Muscle layer of colon (tissue), 2 donors: ENCODE results near the gene ZNF417.
A peak's percentile ranks its signal among the peaks of the same experiment; 100 is the strongest.
"Not testable (repeated sequence)": the region's sequence is repeated elsewhere in the genome, so short reads cannot be mapped to it uniquely, and the experiment has no call there.

Experiments
- H3K27ac ChIP-seq: one replicate; pipeline ENCODE4 v1.7.0; 2013; ENCODE audit warnings: low read depth, mild to moderate bottlenecking, low read length, moderate library complexity
- H3K27me3 ChIP-seq, 2 donors: one replicate each; pipeline ENCODE4 v1.7.0; 2013; ENCODE audit warnings: low read length in 2 of 2, mild to moderate bottlenecking in 2 of 2; ENCODE audit not compliant: insufficient read depth in 2 of 2, control insufficient read depth in 1 of 2
- H3K36me3 ChIP-seq: one replicate; pipeline ENCODE4 v1.7.0; 2013; ENCODE audit warnings: mild to moderate bottlenecking, low read length; ENCODE audit not compliant: insufficient read depth
- H3K4me1 ChIP-seq: one replicate; pipeline ENCODE4 v1.7.0; 2013; ENCODE audit warnings: mild to moderate bottlenecking, low read length; ENCODE audit not compliant: insufficient read depth
- H3K4me3 ChIP-seq, 2 donors: one replicate each; pipeline ENCODE4 v1.7.0; 2013; ENCODE audit warnings: low read length in 2 of 2, low read depth in 1 of 2, mild to moderate bottlenecking in 1 of 2, moderate library complexity in 1 of 2
- H3K9ac ChIP-seq: one replicate; pipeline ENCODE4 v1.7.0; 2013; ENCODE audit warnings: low read length
- H3K9me3 ChIP-seq: one replicate; pipeline ENCODE4 v1.7.0; 2013; ENCODE audit warnings: mild to moderate bottlenecking, low read length
- donor health status: abdominal sarcoma.
- donor health status: Adenocarcinoma of cecum.

The ZNF417 gene

DNA sequence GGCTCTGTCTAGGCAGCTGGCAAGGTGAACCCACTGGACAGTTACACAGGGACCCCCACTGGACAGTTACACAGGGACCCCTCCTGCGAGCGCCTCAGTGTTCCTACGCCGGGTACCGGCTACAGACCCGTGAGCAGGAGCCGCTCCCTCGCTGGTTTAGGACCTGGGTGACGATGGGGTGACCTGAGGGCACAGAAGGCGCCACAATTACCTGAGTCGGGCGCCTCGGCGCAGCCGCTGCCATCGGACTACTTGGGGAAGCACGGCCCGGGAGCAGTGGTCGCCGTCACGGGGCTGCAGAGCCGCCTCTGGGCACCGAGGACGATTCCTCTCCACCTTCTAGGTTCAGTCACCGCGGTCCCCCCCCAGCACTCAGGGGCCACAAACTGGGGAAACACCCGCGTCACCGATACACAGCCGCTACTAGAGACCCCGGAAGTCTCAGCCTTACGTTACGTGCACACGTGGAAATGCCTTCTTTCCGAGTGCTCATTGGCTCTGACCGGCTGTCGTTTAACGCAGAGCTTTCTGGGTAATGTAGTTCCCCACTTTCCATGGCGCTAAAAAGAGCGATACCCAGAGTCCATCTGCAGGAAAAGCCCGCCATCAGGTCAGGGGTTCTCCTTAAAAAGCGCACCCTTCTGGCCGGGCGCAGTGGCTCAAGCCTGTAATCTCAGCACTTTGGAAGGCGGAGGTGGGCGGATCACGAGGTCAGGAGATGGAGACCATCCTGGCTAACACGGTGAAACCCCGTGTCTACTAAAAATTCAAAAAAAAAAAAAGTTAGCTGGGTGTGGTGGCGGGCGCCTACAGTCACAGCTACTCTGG lies at the start of gene ZNF417:
ZNF417 (minus strand) TSS at position 425 of the 828 bp plus-strand sequence; CDS start at position 244, 181 bp downstream.
- Histone ChIP-seq H3K4me3 (peak within 1 kb of the TSS; percentile 73 to 78), H3K9ac (peak within 1 kb of the TSS; percentile 54), H3K4me1 (peaks cover 13% of the 10 kb centered on the region), H3K36me3 (peaks cover 18% of the 10 kb centered on the region), H3K27ac (peak within 1 kb of the TSS; percentile 52)
- not testable (repeated sequence) for H3K9me3 ChIP-seq, H3K27me3 ChIP-seq

DNA sequence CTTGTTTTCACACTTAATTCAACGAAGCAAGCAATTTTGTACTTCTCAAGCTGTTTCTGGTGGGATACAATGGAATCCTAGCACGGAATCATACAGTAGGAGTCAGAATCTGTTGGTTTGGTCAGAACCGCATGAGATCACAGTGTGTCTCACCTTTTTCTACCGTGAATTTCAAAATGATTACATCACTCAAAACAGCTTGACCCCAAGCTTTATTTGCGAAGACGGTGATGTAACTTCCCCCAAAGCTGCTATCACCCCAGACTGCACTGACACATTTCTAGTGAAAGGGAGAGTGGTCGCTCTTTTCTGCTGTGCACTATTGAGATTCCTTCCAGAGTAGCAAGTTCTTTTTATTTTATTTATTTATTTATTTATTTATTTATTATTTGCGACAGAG lies 48.4 kb upstream of the ZNF417 start:
- H3K27ac ChIP-seq = no peak overlapping the region
- H3K4me3 ChIP-seq = no peak overlapping the region
- H3K9ac ChIP-seq = no peak overlapping the region
- H3K9me3 ChIP-seq = peaks cover 13% of the 10 kb centered on the region
- no peaks in the 10 kb centered on the region for H3K4me1 ChIP-seq
- no peaks in the 10 kb centered on the region for H3K36me3 ChIP-seq
- no peaks in the 10 kb centered on the region for H3K27me3 ChIP-seq

DNA sequence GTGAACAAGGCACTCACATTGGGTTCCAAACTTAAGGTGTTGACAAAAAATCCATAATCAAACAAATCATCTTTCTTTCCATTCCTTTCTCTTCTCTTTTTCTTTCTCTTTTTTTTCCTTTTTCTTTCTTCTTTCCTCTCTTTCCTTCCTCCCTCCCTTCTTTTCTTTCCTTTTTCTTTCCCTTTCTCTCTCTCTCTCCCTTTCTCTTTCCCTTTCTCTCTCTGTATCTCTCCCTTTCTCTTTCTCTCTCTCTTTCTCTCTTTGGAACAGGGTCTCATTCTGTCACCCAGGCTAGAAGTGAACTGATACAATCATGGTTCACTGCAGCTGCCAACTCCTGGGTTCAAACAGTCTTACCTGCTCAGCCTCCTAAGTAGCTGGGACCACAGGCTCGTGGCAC lies 45.4 kb upstream of the ZNF417 start:
- H3K9me3 ChIP-seq = peaks cover 17% of the 10 kb centered on the region
- no peaks in the 10 kb centered on the region for H3K36me3 ChIP-seq

DNA sequence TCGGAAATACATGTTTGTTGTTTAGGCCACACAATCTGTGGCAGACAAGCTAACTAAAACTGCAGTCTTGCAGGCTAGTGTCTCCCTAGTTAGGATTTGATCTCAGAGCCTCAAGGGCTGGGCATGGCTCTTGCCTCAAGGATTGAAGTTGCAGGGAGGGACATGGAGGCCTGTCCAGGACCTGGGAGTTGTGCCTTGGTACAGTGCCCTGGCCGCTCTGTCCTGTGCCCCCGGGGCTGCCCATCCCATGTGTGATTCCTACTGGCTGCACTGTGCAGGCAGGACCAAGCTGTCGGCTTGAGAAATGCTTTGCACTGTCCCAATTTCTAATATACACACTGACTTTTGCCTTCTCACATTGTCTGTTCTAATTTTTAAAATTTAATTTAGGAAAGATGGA lies 38.6 kb upstream of the ZNF417 start:
- Histone ChIP-seq H3K36me3 (no peaks in the 10 kb centered on the region), H3K4me1 (no peaks in the 10 kb centered on the region), H3K4me3 (no peak overlapping the region), H3K9me3 (peaks cover 10% of the 10 kb centered on the region), H3K9ac (no peak overlapping the region), H3K27me3 (no peaks in the 10 kb centered on the region), H3K27ac (no peak overlapping the region)

More for the DNA sequence above, 45.4 kb upstream of the ZNF417 start:
- H3K4me3 ChIP-seq = no peak overlapping the region
- H3K9ac ChIP-seq = no peak overlapping the region
- no peaks in the 10 kb centered on the region for H3K4me1 ChIP-seq
- H3K27ac ChIP-seq = no peak overlapping the region
- no peaks in the 10 kb centered on the region for H3K27me3 ChIP-seq

DNA sequence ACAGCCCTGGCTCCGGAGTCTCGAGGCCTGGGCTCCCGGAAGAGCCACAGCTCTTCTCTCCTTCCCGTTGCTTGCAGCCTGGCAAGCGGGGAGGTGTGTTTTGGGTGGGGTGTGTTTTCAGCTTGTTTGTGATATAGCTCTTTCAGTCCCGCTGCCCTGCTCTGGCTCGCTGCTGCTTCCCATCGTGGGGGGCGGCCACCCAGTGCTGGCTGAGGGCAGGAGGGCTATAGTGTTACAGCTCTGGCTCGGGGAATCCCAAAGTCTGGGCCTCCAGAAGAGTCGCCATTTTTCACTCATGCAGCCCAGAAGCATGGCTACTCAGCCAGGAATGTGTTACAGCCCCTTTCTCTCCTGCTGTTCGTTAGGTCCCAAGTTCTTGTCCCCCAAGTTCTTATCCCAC lies 33.3 kb upstream of the ZNF417 start:
- H3K36me3 ChIP-seq = no peaks in the 10 kb centered on the region
- H3K4me1 ChIP-seq = peaks cover 8% of the 10 kb centered on the region
- H3K27ac ChIP-seq = no peak overlapping the region
- H3K9me3 ChIP-seq = peaks cover 3% of the 10 kb centered on the region
- no peak overlapping the region for H3K9ac ChIP-seq
- H3K27me3 ChIP-seq = no peaks in the 10 kb centered on the region
- H3K4me3 ChIP-seq = no peak overlapping the region

DNA sequence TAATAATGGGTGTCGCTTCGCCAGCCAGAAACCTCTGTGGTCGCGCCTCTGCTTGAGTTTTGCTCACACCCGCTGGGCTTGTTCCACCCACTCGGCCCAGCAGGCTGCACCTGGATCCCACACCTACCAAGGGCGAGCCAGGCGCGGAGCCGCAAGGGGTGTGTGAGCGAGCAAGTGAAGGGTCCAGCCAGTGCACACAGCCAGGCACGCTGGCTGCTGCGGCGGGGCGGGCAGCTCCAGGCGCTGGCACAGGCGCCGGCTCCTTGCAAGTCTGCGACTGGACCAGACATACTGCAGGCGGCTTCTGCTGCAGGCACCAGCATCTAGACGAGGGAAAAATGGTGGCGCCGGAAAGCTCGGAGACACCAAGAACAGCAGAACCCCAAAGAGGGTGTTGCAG lies 32.9 kb upstream of the ZNF417 start:
- peaks cover 8% of the 10 kb centered on the region for H3K4me1 ChIP-seq
- H3K9ac ChIP-seq = no peak overlapping the region
- H3K4me3 ChIP-seq = no peak overlapping the region
- no peaks in the 10 kb centered on the region for H3K27me3 ChIP-seq
- H3K27ac ChIP-seq = no peak overlapping the region
- no peaks in the 10 kb centered on the region for H3K36me3 ChIP-seq
- H3K9me3 ChIP-seq = peaks cover 3% of the 10 kb centered on the region

DNA sequence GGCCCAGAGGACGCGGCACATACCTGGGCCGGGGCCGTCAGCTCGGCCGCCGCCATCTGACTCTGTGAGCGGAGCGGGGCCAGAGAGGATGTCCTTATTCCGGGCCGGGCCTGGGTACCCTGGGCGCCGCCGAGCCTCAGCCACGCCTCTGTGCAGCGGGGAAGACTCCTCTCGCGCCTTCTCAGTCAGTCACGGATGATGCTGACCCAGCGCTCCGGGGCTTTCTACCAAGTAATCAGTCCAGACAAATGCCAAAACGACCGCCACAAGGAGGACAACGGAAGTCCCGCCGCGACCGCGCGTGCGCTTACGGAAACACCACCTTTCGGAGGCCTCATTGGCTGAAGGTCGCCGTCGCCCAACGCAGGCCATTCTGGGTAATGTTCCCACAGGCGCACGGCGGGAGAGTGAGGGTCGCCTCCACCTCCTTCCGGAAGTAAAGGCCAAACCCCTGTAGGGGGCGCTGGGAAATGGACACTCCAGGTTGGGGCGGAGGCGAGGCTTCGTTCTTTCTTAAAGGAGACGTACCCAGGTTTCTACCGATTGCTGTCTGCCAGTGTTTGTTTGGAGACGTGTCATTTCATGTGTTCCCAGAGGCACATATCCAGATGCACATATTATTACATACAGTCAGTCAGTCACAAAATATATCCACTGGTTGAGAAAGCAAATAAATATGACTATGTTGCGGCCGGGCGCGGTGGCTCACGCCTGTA lies 31.2 kb upstream of the ZNF417 start, which contains the start of gene ZNF256:
ZNF256 (minus strand) TSS at position 288 of the 716 bp plus-strand sequence; CDS start at position 56, 232 bp downstream.
- Histone ChIP-seq H3K4me3 (peak within 1 kb of the TSS; percentile 68 to 89), H3K9me3 (peaks cover 10% of the 10 kb centered on the region), H3K9ac (peak within 1 kb of the TSS; percentile 51), H3K4me1 (peaks cover 8% of the 10 kb centered on the region), H3K36me3 (peaks cover 11% of the 10 kb centered on the region), H3K27me3 (no peaks in the 10 kb centered on the region), H3K27ac (peak within 1 kb of the TSS; percentile 85)

DNA sequence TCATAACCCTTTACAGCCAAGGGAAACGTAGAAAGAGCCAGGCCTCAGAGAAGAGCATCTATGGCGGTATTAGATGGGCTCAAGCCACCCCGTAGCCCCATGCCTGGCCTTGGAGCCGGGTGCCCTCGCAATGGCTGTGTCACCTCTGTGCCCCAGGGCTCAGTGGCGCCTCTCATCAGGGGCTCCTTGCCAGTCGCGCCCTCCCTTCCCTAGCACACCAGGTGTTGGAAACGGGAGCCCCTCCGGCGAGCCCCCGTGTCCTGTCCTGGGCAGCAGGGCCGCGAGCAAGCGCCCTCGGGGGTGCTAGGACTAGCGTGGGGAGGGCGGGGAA lies 30.7 kb upstream of the ZNF417 start:
- Histone ChIP-seq H3K9ac (peak overlapping the region; percentile 51), H3K9me3 (peaks cover 16% of the 10 kb centered on the region), H3K4me3 (peak overlapping the region; percentile 68 to 89), H3K4me1 (peaks cover 8% of the 10 kb centered on the region), H3K27me3 (no peaks in the 10 kb centered on the region), H3K36me3 (peaks cover 16% of the 10 kb centered on the region), H3K27ac (peak overlapping the region; percentile 85)

DNA sequence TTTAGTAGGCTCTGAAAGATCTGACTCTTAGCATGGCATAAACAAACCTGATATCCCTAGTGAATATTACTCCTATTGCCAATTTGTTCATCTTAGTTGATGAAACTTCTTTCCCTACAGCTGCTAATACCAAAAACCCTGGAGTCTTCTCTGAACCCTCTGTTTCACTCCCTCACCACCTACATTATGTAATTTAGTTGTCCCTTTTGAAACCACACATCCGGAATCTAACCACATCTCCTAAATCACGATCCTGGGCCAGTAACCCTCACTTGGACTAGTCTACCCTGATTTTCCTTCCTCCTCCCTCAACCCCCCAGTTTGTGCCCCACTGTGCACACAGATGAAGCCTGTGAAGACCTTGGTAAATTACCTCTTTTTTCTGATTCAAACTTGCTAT lies 29.9 kb upstream of the ZNF417 start:
- Histone ChIP-seq H3K27me3 (no peaks in the 10 kb centered on the region), H3K4me3 (peak overlapping the region in 1 of 2 donors; percentile 68), H3K4me1 (peaks cover 8% of the 10 kb centered on the region), H3K27ac (no peak overlapping the region), H3K36me3 (peaks cover 23% of the 10 kb centered on the region), H3K9me3 (peaks cover 23% of the 10 kb centered on the region), H3K9ac (no peak overlapping the region)

DNA sequence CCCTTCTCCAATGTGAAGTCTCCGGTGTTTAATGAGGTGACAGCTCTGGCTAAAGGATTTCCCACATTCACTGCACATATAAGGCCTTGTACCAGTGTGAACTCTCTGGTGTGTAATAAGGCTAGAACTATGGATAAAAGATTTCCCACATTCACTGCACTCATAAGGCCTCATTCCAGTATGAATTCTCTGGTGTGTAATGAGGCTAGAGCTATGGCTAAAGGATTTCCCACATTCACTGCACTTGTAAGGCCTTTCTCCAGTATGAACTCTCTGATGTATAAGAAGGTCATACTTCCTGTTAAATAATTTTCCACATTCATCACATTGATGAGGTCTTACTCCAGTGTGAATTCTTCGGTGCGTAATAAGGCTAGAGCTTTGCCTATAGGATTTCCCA lies 25.2 kb upstream of the ZNF417 start:
- Histone ChIP-seq H3K9ac (no peak overlapping the region), H3K9me3 (peaks cover 32% of the 10 kb centered on the region)

DNA sequence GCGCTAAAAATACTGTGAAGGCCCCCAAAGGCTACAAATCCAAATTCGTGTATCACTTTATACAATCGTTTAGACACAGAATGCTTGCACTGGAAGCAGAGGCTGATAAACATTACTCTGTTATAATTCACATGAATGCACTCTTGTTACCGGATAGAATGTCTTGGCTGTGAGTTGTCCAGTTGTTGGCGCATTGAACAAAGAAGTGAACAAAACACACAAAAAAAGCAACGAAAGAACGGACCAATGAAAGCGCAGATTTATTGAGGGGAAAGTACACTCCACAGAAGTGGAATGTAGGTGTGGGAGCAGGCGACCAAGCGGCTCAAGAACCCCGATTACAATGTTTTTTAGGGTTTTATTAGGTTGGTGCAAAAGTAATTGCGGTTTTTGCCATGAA lies 19.3 kb upstream of the ZNF417 start:
- Histone ChIP-seq H3K4me3 (peak overlapping the region in 1 of 2 donors; percentile 85), H3K9ac (no peak overlapping the region), H3K9me3 (peaks cover 4% of the 10 kb centered on the region), H3K36me3 (peaks cover 13% of the 10 kb centered on the region), H3K27ac (no peak overlapping the region), H3K4me1 (no peaks in the 10 kb centered on the region), H3K27me3 (no peaks in the 10 kb centered on the region)

More for the DNA sequence above, 25.2 kb upstream of the ZNF417 start:
- Histone ChIP-seq H3K27ac (no peak overlapping the region), H3K36me3 (peaks cover 30% of the 10 kb centered on the region), H3K27me3 (no peaks in the 10 kb centered on the region), H3K4me3 (no peak overlapping the region), H3K4me1 (peaks cover 3% of the 10 kb centered on the region)
